ENCODE data around the gene GLP2R.

GLP2R gene

DNA sequence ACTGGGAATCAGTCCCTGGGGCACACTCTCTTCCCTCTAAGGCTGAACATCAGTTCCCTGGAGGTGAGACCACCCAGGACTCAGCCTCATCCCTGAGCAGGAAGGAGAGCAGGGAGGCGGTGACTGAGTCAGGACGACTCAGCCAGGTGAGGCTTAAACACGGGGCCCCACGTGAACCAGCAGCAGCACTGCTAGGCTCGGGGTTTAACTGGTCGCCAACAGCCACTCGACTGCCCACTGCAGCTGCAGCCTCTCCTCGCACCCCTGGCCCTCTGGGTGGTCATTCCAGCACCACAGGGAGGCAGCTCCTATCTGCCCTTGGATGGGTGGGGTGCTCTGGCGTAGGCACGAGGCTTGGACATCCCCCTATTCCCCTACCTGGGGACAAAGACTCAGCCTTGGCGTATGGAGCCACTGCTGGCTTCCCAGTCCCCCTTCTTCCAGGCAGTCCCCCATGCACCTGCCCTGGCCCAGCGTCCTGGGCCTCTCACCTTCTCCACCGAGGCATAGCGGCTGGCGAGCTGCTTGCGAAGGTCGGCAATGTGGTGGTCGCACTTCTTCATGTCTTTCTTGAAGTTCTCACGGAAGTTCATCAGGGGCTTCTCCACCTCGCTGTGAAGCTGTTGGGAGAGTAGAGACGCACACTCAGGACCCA, 100.6 kb downstream of the GLP2R start:
- no peak for DNase-seq

DNA sequence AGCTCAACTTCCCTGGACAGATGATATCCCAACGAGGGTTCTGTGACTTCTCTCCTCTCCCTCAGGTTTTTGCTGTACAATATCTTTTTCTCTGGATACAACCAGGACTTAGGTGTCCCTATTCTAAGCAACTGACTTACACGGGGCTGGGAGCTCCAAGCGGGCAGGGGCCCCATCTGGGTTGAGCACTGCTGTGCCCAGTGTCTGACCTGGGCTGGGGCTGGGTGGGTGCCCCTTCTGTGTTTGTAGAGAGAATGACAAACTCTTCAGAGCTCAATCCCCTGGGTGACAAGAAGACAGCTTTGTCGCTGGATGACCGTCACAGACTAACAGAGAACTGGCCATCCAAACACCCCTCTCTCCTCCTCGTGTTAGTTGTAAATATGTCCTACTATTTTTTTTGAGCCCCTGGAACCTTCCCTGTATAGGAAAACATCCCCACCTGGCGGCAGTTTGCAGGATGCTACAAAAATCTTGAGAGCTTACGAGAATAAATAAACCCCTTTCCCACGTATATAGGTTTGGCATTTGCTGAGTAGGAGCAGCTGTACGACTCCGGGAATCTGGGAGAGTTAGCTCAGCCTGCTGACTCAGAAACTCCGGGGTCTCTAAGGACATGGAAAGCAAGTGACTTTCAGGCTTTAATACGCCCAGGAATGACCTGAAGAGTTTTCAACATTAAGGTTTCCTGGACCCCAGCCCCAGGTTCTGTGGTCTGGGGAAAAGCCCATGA, 103.0 kb downstream of the GLP2R start:
- DNase-seq, result no peak

GRCh38 chr17:9929871-9930270, 104.1 kb downstream of the GLP2R start:
- DNase-seq, result no peak

DNA sequence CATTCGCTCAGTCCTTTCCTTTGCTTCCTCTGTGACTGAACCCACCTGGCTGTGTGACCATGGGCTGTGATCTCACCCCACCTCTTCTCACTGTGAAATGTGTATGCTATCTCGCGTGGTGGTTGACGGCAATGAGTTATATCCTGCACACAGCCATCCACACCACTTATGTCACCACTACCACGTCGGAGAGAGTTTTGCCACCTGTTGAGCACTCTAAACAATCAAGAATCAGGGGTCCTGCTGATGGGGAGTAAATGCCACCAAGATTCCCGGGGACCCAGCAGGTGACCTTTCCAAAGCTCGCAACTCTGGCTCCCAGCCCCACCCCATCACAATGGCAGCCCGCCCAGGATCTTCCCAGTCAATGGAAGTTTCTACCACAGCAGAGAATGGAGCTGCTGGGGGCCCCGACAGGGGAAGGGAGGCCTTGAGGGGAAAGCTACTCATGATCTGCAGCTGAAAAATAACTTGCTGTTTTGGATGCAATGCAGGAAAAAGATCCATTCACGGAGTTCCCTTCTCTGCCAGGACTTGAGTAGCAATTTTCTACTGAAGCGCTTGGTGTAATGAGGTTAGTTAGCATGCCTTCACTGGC, 105.5 kb downstream of the GLP2R start:
- DNase-seq, result no peak

GRCh38 chr17:9932491-9932890, 106.8 kb downstream of the GLP2R start:
- DNase-seq, result no peak

DNA sequence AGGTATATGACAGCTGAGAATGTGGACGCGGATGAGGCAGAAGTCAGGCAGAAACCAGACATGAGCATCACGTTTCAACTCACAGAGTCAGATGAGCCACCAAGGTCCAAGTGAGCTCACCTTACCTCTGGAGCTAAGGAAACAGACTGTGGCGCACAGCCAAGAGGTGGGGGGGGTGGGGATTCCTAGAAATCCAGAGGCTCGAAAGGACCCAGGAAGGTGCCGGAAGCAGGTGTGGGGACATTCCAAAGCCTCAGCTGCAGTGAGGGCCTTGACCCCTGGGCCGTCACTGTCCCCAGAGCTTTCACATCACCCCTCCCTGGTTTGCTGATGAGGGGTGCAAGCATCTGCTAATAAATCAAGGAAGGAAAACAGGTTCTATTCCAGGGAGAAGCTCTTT, 108.6 kb downstream of the GLP2R start:
- no peak for DNase-seq

- DNase-seq, result no peak
Measured at GRCh38 chr17:9935408-9935807, 109.7 kb downstream of the GLP2R start.

DNA sequence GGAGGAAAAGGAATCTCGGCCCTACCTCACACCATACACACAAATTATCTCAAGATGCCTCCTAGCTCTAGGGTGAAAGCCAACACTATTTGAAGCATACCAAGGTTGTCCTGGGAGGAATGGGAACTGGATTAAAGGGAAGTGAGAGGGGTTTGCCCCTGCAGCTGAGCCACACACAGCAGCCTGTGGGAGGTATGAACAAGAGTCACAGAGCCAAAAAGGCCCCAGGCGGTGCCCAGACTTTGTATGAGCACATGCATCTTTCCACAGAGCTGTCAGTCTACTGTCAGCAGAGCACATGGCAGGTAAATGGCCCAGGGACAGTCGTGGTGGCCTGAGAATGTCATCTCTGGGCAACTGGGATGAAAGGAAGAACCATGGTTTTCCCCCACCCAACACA, 110.4 kb downstream of the GLP2R start:
- DNase-seq, result no peak

- DNase-seq, result no peak
Measured at GRCh38 chr17:9937241-9937761, 111.6 kb downstream of the GLP2R start.

DNA sequence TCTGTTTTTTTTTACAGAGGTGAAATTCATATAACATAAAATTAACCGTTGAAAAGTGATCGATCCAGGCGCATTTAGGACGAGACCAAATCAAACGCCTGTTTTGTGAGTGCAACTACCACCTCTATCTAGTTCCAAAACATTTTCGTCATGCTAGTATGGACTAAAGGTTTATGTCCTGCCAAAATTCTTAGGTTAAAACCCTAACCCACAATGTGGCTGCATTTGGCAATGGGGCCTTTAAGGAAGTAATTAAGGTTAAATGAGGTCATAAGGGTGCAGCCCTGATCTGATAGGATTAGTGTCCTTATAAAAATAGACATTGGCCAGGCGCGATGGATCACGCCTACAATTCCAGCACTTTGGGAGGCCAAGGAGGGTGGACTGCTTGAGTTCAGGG, 112.2 kb downstream of the GLP2R start:
- DNase-seq, result no peak

DNA sequence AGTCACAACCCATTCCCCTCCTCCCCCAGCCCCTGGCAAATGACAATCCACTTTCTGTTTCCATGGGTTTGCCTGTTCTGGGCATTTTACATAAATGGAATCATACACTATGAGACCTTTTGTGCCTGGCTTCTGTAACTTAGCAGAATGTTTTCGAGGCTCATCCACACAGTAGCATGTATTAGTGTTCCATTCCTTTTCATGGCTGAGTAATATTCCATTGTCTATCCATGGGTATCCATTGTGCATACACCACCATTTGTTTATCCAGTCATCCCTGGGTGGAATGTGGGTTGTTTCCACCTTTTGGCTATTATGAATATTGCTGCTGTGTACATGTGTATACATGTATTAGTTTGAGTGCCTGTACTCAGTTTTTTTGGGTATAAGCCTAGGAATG, 113.0 kb downstream of the GLP2R start:
- no peak for DNase-seq

DNA sequence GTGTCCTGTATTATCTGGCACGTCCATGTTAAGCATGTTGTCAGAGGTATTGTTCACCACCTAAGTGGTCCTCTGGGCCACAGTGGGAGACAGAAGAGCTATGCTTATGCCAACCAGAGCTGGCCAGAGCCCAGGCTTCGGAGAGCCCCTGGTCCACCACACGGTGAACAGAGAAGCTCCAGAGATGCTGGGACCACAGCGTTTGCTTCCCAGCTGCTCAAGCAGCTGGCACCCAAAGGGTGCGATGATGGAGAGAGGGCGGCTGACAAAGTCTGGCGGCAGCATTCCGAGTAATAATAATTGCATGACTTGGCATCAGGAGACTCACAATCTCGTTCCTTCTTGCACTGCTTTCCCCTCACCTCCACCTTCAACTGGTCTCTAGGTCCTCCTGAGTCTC, 115.1 kb downstream of the GLP2R start:
- no peak for DNase-seq

DNA sequence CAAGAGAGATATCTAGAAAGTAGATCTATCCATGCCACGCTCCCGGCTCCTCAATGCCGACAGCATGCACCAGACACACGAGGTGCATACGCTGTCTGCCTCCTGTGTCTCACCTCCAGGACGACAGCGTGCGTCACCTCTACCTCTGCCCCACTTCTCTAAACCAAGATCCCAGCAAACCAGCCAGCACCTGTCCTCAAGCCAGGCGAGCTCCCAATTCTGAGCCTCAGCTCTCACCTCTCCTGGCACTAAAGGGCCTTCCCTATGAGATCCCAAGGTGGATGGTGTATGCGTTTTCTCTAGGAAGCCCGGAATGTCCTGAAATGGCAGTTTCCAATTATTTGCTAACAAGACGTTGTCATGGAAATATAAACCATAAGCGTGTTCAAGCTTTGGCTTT, 115.6 kb downstream of the GLP2R start:
- no peak for DNase-seq
